GM21381 (cell line): ENCODE results near the gene PTDSS2.

Experiments used
- ATAC-seq: cut with Tn5 transposase; IDR thresholded peaks from one replicate; pipeline ENCODE4 v1.9.1; 2021; ENCODE audit warnings: mild to moderate bottlenecking, moderate library complexity; ENCODE audit not compliant: unreplicated experiment

PTDSS2 gene

GRCh38 chr11:528166-528814 lies 78.2 kb downstream of the PTDSS2 start:
- ATAC-seq = no peak

- no peak for ATAC-seq
Observed at GRCh38 chr11:528815-529727, 79.0 kb downstream of the PTDSS2 start.

GRCh38 chr11:529728-530411 lies 79.8 kb downstream of the PTDSS2 start:
- no peak for ATAC-seq

- no peak for ATAC-seq
Observed at GRCh38 chr11:530960-531831, 81.1 kb downstream of the PTDSS2 start.

GRCh38 chr11:531919-532526 lies 81.9 kb downstream of the PTDSS2 start:
- no peak for ATAC-seq

- ATAC-seq = no peak
Observed at GRCh38 chr11:532527-532985, 82.5 kb downstream of the PTDSS2 start.

- no peak for ATAC-seq
Observed at GRCh38 chr11:532986-533585, 83.0 kb downstream of the PTDSS2 start.

- ATAC-seq = no peak
Observed at GRCh38 chr11:533586-534395, 83.7 kb downstream of the PTDSS2 start.

GRCh38 chr11:534396-535209 lies 84.5 kb downstream of the PTDSS2 start:
- ATAC-seq = peak; percentile 1

- ATAC-seq = no peak
Observed at GRCh38 chr11:535210-535518, 85.1 kb downstream of the PTDSS2 start.

GRCh38 chr11:535519-536454 lies 85.7 kb downstream of the PTDSS2 start, which contains the start of gene HRAS:
HRAS (minus strand) TSS chr11:535576.
- ATAC-seq = peak; percentile 66

GRCh38 chr11:536841-537621 lies 87.0 kb downstream of the PTDSS2 start, which contains the start of gene LRRC56:
LRRC56 (plus strand) TSS chr11:537527; CDS start chr11:540685, 3,158 bp downstream.
- peak; percentile 47 for ATAC-seq

GRCh38 chr11:537622-538430 lies 87.7 kb downstream of the PTDSS2 start:
- ATAC-seq = no peak

- no peak for ATAC-seq
Observed at GRCh38 chr11:538431-539051, 88.5 kb downstream of the PTDSS2 start.

- no peak for ATAC-seq
Observed at GRCh38 chr11:539971-540481, 89.9 kb downstream of the PTDSS2 start.
